PFSK-1 (cell line): ENCODE measurements around the gene ADGRL3.

Experiments
- FOXP2 ChIP-seq: optimal IDR thresholded peaks from 2 replicates; pipeline ENCODE3; 2011; ENCODE audit warnings: borderline replicate concordance, control low read depth, inconsistent platforms; ENCODE audit not compliant: insufficient read depth; ENCODE audit errors: extremely low read length, extremely low read depth
- POLR2AphosphoS5 ChIP-seq: IDR thresholded peaks from 2 replicates; pipeline ENCODE4 v1.6.1; 2012; ENCODE audit warnings: low read depth, mild to moderate bottlenecking, control low read depth, low read length, moderate library complexity
- SIN3A ChIP-seq: IDR thresholded peaks from 2 replicates; pipeline ENCODE4 v1.6.1; 2012; ENCODE audit warnings: mild to moderate bottlenecking, low read length, moderate library complexity, borderline replicate concordance; ENCODE audit not compliant: insufficient read depth
- TAF1 ChIP-seq: IDR thresholded peaks from 2 replicates; pipeline ENCODE4 v1.6.1; 2012; ENCODE audit warnings: low read length, control low read depth, borderline replicate concordance; ENCODE audit not compliant: insufficient read depth
- TF ChIP-seq, protein P1 (sequence below), 2 experiments: IDR thresholded peaks; 2 replicates each; pipeline versions ENCODE4 v1.6.1 to v1.8.0; 2011 to 2012; ENCODE audit warnings: low read depth in 2 of 2, low read length in 2 of 2, control low read depth in 1 of 2, inconsistent platforms in 1 of 2, mild to moderate bottlenecking in 1 of 2, moderate library complexity in 1 of 2; ENCODE audit not compliant: insufficient read depth in 1 of 2

ADGRL3 gene

DNA sequence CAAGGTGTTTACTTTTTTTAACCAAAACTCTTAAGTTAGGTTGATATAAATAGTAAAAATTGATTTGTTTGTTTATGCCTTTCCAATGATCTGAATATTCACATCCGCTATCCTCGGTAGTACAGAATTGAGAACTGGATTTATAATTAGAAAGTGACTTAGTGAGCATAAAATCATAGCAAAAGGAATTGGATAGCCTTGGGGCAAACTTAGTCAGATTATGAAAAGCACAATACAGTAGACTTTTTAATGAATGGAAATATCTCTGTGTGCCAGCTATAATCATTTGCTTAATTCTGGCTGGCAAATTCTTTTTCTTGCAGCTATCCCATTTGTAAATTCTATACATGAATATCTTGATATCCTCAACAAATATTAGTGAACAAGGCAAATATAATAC, 713.5 kb downstream of the ADGRL3 start:
- TF ChIP-seq POLR2AphosphoS5 (no peak), SIN3A (no peak), FOXP2 (no peak), TAF1 (no peak)
- TF ChIP-seq, protein P1, sequence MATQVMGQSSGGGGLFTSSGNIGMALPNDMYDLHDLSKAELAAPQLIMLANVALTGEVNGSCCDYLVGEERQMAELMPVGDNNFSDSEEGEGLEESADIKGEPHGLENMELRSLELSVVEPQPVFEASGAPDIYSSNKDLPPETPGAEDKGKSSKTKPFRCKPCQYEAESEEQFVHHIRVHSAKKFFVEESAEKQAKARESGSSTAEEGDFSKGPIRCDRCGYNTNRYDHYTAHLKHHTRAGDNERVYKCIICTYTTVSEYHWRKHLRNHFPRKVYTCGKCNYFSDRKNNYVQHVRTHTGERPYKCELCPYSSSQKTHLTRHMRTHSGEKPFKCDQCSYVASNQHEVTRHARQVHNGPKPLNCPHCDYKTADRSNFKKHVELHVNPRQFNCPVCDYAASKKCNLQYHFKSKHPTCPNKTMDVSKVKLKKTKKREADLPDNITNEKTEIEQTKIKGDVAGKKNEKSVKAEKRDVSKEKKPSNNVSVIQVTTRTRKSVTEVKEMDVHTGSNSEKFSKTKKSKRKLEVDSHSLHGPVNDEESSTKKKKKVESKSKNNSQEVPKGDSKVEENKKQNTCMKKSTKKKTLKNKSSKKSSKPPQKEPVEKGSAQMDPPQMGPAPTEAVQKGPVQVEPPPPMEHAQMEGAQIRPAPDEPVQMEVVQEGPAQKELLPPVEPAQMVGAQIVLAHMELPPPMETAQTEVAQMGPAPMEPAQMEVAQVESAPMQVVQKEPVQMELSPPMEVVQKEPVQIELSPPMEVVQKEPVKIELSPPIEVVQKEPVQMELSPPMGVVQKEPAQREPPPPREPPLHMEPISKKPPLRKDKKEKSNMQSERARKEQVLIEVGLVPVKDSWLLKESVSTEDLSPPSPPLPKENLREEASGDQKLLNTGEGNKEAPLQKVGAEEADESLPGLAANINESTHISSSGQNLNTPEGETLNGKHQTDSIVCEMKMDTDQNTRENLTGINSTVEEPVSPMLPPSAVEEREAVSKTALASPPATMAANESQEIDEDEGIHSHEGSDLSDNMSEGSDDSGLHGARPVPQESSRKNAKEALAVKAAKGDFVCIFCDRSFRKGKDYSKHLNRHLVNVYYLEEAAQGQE (IDR thresholded peaks at IDR 0.05; ENCODE audit: insufficient read depth in 1 of 2, low read depth in 2 of 2, low read length in 2 of 2), result no peak

DNA sequence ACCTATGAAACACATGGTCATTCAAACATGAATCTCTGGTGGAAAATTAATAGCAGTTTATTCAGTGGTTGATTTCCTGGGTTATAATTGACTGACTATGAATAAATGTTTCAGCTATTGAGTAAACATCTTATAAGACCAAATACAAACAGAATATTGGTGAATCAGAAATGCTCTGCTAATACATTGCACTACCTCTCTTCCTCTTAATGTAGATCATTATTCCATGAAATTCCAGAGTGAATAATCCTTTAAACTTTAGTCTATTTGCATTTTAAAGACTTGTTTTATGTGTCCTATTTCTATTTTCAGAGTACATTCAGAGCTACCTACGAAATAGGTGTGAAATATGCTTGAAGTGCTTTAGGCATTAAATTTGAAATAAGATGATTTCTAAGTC, 715.4 kb downstream of the ADGRL3 start:
- no peak for TF ChIP-seq POLR2AphosphoS5
- TF ChIP-seq SIN3A, result no peak
- TF ChIP-seq, protein P1 (IDR thresholded peaks at IDR 0.05; ENCODE audit: insufficient read depth in 1 of 2, low read depth in 2 of 2, low read length in 2 of 2), result no peak
- no peak for TF ChIP-seq TAF1
- no peak for TF ChIP-seq FOXP2

DNA sequence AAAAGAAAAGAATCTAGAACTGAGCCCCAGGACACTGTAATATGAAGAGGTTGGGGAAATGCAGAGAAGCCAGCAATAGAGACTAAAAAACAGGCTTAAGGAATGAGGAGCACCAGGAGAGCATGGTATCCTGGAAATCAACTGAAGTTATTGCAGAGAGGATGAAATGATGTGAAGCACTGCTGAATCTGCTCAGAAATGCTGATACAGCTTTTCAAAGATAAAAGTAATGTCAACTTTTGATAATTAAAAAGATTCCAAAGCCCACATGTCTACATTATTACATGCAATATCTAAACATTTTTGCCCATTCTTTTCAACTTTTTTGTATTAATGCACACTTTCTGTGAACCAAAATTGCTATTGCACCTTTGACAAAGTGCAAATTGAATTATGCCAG, 718.4 kb downstream of the ADGRL3 start:
- TF ChIP-seq SIN3A, result no peak
- TF ChIP-seq TAF1, result no peak
- no peak for TF ChIP-seq POLR2AphosphoS5
- no peak for TF ChIP-seq FOXP2
- TF ChIP-seq, protein P1 (IDR thresholded peaks at IDR 0.05; ENCODE audit: insufficient read depth in 1 of 2, low read depth in 2 of 2, low read length in 2 of 2), result no peak

DNA sequence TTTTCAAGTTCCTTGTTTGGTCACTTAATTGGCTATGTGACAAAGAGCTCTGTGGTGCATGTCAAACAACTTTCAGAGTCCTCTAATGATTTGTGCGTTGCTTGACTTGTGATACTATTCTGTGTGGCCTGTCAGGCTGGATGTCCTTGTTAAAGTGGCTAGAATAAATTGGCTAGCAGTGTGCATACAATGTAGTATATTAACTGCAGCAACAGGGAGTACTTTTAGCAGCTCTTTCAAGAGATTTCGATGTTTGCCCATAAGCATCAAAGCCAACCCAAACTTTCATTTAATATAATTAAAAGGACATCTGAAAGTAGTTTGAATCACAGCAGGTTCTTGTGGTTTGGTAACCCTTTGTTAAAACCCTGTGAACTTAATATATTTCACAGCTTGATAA, 718.9 kb downstream of the ADGRL3 start:
- no peak for TF ChIP-seq FOXP2
- TF ChIP-seq TAF1, result no peak
- TF ChIP-seq POLR2AphosphoS5, result no peak
- TF ChIP-seq SIN3A, result no peak
- TF ChIP-seq, protein P1 (IDR thresholded peaks at IDR 0.05; ENCODE audit: insufficient read depth in 1 of 2, low read depth in 2 of 2, low read length in 2 of 2), result no peak

DNA sequence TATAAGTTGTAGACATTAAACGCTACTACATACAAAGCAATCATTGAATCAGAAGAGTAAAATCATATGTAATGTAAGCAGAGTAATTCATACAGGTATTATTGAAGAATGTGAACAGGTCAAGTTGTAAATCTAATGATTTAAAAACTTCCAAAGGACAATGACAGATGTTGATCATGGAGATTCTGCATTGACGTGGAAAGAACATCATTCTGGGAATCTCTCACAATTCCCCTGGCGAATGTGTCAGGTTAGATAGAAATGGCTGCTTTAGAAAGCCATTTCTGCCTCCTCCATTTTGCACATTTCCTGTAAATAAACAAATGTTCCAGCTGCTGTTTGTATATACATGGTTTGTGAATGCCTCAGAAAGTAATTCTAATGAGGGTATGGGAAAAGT, 719.4 kb downstream of the ADGRL3 start:
- TF ChIP-seq, protein P1 (IDR thresholded peaks at IDR 0.05; ENCODE audit: insufficient read depth in 1 of 2, low read depth in 2 of 2, low read length in 2 of 2), result no peak
- no peak for TF ChIP-seq TAF1
- no peak for TF ChIP-seq POLR2AphosphoS5
- TF ChIP-seq FOXP2, result no peak
- TF ChIP-seq SIN3A, result no peak
